COLO829 (cell line): Measurements from ENCODE around the gene RAI14.
A peak's percentile ranks its signal among the peaks of the same experiment; 100 is the strongest.

Source experiments
- DNase-seq: peaks from one replicate; pipeline ENCODE4 v3.0.0; 2012; ENCODE audit warnings: low spot score

RAI14 gene

DNA sequence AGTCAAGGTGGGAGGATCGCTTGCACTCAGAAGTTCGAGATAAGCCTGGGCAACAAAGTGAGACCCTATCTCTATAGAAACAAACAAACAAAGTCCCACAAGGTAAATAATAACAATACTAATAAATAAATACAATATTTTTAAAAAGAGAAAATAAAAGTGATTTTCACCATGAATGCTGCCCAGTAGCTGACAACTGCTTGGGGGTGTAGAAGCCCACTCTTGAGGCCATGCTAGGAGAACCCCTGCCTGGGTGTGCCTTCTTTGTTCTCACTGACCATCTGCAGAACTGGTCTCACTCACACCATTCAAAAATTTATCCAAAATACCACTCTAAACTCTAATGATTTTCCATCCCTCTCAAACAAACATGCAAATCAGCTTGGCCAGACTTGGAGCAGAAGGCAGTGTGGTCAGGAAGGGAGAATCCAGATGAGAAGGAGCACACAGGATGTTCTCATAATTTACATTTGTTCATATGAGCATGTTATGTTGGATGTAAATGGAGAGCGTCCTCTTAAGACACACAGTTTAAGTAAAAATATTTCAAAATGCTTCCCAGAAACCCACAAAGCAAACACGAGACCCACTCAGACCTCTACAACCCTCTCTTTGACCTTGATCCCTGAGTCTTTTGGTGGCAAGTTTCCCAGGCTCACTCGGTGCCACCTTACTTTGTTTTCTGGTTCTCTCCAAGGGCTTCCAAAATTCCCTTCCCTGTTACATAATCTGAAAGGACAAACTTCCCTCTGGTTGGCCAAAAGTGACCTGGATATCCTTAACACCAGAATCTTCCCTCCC, 7.9 kb upstream of the RAI14 start:
- no peak for DNase-seq

DNA sequence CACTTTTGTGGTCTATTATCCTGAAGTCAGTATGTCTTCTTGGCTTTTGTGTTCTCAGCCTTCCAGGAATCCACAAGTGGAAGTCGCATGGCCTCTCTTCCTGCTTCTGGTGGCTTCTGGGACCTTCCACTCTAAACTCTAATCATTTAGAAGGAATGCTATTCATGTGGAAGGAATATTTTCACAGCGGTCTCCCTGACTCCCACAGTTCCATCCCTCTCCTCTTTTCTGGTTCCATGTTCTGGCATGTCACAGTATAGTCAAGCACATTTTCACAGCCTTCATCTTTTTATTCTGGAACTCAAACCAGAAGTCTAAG, 7.3 kb upstream of the RAI14 start:
- no peak for DNase-seq

DNA sequence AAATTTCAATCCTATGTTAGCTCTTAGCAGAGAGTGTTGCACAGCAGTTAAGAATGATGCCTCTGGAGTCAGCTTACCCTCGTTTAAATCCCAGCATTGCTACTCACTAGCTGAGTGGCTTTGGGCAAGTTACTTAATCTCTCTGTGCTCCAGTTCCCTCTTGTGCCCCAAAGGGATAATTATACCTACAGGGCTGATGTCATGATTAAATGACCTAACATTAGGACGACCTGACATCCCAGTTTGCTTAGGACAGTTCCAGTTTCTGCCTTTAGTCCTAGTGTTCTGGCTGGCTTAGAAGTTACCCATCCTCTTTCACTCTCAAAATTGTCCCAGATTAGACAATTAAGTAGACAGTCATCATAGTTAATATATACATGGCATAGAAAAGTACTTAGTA, 4.3 kb upstream of the RAI14 start:
- no peak for DNase-seq

DNA sequence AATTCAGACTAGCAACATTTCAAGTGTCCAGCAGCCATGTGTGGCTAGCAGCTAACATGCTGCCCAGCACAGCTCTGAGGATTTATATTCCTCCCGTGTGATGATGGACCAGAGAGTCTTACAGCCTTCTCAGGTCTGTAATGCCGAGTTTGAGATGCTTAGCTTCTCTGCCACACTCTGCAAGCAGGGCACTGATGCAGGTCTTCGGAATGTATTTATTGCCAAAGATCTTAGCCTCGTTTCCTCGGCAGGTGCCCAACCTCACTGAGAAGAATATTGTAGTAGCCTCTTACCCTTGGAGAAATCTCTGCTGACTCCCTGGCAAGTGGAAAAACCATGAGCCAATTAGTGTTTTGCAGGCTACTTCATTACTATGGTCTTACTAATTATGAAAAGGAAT, 3.7 kb upstream of the RAI14 start:
- DNase-seq: no peak

DNA sequence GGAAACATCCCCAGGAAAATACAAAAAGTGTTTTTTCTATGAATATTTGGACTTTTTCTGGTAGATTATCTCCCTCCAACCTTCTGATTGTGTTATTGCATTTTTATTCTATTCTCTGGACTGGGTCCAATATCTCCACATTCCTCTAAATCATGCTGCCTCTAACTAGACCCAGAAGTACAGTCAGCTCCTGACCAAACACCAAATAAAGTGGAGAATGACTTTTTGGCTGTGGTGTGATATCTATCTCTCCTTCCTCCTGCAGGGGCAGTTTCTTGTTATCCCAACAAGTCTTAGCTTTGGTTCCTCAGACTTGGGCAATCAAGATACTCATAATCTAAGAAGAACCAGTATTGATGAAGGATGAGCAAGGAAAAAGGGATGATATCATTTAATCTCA, 3.2 kb upstream of the RAI14 start:
- DNase-seq: no peak

DNA sequence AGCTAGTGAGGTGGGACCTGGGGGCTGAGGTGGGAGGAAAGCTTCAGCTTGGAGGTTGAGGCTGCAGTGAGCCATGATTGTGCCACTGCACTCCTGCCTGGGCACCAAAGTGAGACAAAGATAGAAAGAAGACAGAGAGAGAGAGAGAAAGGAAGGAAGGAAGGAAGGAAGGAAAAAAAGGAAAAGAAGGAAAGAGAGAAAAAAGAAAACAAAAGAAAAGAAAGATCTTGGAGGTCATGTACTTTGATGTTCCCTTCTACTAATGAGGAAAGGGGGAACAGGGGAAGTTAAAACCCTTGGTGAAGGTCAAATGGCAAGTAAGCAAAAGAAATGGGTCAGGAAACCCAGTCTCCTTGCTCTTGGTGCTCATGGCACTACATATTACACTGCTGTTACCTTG, 2.4 kb upstream of the RAI14 start:
- DNase-seq: no peak

DNA sequence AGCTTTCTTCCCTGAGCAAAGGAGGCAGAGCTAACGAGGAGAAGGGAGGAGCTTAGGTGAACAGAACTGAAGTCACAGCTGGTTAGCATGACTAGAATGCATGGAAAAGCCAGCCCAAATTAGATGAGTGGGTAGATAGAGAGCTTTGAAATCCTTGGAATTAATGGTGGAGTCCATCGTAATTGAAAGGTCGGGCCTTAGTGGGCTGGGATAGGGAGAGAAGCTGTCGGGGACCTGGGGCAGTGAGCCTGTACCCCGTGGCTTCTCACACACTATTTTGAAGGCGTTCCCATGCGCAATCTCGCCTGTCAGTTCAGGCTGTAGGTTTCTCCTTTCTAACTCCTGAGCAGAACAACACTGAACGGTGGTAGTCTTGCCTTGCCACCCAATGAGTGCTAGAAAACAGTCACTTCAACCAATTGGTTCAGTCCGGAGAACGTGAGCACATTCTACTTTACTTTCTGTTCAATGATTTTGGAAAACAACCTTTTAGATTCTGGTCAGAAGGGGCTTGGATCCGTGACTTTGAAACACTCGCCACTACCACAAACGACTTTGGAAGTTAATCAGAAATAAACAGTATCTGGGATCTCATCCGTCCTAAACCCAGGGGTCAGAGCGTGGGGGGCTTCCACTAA, 655 bp upstream of the RAI14 start:
- no peak for DNase-seq

DNA sequence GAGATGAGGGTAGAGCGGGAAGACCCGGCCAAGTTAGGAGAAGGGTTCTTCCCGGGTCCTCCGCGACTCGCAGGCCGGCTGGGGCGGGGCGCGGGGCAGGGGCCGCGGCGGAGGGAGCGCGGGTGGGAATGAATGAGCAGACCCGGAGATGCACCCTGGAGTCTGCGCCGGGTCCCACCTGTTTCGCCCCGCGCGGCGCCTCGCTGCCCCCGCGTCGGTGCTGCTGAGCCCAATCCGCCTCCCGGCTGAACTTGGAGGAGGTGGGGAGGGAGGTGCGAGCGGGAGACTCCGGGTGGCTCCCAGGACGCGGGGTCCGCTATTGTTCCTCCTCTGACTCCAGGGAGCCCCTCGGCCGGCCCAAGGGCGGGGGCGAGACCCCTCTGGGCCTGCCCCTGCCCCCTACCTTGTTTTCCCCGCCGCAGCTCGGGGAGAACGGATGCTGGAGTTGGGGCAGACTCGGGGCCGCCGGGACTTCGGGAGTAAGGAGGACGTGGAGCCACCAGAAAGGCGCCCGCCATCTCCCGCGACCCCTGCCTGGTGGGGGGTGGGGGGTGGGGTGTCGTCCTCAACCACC, 659 bp downstream of the RAI14 start:
- no peak for DNase-seq

DNA sequence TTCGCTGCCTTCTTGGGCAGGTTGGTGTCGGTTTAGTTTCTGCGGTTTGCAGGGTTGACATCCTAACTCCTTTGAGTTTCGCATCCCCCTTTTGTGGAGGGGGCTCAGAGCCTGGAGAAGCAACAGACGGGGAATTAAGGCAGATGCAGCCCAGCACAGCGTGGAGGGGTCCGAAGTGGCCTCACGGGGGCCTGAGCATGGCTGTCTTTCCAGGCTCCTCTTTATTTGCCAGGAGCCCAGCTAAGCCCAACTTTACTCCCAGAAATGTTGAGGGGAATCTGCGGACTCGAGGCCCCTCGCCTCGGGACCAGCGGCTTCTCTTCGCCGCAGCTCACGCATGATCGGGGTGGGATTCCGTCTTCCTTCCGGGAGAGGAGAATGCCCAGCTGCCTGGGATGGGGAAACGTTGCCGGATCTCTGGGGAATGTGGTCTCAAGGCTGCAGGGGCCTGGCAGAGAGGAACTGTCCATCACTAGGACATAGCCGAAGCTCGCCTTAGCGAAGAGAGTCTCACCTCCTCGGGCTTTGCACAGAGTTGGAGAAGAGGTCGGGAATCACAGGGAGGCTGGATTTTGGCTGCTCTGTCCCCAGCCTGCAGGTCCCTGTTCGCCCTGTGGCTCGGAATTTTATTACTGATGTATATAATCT, 1.3 kb downstream of the RAI14 start:
- DNase-seq: no peak

DNA sequence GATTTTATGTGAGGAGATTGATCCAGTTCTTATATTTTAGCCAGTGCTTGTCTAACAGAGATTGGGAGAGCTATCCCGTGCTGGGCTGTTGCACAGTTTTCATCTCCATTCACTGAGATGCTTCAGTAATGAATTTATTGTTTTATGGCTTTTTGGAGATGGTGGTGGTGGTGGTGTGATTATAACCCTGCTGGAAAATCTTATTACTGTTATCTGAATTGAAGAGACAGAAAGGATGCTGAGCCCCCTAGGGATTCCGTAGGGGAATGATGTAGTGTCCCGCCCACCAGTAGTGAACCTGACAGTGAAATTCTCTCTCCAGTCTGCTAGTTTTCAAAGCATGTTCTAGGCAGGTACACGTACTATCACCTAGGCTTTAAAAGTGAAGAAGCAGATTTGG, 1.9 kb downstream of the RAI14 start:
- DNase-seq: peak; percentile 19

DNA sequence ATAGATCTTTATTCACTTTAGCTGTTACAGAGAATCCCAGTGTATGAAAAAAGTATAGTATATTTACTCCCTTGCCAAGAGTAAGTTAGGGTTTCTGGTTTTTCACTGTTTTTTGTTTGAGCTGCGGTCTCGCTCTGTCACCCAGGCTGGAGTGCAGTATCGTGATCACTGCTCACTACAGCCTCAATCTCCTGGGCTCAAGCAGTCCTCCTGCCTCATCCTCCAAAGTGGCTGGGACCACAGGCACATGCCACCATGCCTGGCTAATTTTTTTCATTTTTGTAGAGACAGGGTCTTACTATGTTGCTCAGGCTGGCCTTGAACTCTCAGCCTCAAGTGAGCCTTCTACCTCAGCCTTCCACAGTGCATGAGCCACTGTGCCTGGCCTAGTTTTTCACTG, 3.0 kb downstream of the RAI14 start:
- no peak for DNase-seq

DNA sequence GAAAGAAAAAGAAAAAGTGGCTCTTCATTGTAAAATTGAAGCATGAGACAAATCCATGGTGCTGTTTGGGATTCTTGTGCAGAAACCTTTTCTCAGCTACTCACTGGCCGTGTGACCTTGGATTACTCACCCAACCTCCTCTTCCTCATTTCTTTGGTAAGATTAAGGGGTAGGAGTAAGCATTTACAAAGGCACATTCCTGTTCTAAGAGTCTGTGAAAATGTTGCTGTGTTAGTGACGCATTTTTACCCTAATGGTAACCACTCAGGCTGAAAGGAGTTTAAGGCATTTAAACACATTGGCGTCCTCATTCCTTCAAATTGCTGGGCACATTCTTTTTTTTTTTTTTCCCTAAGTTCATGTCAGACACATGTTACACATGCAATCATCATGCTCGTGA, 4.3 kb downstream of the RAI14 start:
- DNase-seq: no peak

DNA sequence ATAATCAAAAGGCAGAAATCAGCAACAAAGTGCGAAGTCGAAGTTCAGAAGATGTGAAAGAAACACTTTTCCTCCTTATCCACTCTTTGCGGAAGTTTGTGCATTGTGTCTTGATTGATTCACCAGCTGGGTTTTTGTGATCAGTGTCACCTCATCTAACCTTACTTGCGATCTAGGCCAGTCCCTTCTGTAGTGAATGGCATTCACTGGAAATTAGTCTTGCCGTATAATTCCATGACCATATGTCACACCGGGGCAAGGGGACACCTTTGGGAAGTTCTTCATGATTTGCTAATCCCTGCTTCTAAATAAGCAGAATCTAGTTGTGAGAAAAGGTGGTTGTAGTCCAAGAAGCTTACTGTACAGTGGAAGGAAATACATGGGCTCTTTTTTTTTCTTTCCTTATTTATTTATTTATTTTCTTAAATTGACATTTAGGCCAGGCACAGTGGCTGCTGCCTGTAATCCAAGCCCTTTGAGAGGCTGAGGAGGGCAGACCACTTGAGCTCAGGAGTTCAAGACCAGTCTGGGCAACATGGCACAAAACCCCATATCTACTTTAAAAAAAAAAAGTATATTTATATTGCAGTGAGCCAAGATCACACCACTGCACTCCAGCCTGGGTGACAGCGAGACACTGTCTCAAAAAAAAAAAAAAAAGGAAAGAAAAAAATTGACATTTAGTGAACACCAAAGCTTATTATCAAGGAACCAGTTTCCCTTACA, 7.8 kb downstream of the RAI14 start:
- DNase-seq: no peak

DNA sequence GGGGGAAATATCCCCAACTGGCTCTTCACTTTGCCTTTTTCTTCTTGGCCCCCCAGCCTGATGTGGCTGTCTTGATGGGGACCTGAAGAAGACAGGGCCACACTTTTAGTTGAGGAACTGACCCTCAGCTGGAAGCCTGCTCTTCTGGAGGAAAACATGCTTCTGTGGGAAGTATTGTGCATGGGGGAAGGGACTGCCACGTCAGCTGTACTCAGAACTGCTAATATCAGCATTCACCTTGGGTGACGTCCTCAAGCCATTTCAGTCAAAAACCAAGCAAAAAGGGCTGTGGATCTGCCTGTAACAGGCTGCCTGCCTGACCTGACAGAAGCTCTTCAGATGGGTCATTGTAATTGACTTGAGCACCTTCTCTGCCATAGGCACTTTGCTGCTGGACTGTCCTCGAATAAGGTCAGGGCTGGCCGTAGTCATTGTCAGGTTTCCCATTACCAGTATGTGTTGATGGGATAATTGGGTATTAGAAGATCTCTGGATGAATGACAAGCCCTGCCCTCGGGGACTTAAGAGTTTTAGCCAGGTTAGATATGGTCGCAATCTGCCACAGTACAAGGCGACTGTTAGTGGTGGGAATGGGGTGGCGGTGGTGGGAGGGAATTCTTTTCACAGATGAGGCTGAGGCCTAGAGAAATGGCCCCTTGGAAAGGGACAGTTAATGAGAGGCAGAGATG, 10.4 kb downstream of the RAI14 start:
- DNase-seq: no peak

DNA sequence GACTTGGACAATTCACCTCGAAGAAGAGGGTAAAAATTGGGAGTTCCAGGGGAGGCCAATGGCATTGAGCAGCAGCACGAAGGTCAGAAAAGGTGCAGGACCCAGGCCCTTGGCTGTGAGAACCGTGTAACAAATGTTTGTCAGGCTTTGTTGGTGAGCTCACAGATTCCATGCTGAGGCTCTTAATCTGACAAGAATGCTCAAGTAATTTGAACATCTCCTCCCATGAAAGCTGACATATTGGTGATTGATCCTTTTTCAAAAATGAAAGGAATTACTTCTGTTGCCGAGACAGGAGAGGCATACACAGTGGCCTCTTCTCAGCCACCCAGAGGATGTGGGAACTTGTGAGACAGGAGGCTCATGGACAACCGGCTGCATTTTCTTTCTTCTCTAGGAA, 11.6 kb downstream of the RAI14 start:
- DNase-seq: no peak

DNA sequence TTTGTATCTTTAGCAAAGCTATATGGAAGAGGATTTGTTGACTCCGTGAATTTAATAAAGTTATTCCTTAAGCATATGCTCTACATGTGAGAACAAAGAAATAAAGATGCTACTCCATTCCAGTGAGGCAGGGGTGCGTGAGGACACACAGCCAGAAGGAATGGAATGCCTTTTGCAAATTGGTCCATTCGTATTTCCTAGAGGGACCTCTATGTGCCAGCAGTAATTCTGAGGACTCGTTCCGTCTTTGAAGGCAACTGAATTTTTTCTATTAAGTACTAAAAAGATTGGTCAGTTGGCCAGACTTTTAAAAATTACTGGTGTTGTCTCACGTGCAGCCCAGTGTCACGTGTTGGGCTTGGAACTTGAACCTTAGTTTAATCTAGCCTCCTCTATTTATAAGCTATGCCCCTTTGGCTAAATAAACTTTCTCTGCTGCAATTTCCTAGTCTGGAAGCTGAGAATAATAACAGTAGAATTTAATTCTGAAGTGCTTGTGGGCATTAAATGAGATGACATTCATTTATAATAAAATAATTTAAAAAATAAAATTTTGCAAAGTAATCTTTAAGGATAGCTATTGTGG, 13.9 kb downstream of the RAI14 start:
- DNase-seq: no peak

DNA sequence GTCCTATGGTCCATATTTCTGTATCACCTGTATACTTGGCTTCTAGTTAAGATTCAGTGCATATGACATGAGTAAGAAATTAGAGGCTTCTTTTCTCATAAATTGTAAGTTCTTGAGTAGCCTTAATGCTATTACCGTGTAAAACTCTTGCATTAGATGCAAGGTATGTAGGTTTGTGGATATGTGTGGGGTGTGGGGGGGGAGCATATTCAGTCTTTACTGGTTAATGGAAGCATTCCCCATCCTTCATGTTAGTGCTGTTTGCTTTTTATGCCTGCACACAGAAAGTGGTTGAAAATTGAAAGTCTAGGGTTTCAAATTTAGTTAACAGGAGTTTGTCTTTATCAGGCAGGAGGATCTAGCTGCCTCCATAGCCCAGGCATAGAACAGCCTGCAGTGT, 16.1 kb downstream of the RAI14 start:
- DNase-seq: no peak

DNA sequence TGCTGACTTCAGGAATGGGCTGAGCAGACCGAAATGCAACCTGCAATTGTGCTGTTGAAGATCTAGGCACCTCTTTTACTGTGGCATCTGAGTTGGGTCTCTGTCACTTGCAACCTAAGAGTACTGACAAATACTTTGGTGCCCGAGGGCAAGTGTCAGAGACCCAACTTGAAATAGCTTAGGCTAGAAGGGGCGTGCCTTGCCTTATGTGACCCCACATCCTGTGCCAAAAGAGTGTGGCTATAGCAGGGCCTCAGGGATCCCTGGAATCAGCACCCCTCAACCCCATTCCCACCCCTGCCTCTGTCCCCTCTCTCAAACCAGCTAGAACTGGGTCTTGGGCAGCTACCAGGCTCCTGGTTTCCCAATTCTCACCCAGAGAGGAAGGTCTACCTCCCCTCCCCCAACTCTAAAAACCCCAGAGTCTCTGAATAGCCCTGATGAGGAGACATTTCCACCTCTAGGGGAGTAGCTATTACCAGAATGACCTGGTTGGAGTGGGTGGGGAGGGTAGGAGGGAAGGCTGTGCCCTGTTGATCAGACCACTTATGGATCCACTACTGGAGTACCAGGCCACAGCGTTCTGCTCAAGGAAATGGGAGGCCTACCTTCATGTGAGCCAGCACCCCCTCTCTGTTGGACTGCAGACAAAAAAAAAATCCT, 17.5 kb downstream of the RAI14 start:
- no peak for DNase-seq

DNA sequence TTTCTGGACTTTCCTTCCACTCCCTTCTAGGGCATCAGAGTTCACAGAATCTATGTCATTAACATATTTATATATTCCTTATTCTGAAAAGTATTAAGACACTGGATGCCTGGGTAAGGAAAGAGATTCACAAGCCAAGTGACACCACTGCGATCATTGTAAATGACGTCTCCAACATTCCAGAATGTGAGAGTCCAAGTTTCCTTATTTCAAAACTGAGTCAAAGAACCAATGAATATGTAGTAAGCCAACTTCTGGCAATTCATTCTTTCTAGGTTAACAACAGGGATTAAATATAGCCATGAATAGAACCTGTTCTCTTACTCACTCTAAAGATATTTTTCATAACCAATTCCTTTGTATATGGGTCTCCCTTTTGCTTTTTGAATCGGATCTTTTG, 18.1 kb downstream of the RAI14 start:
- no peak for DNase-seq

DNA sequence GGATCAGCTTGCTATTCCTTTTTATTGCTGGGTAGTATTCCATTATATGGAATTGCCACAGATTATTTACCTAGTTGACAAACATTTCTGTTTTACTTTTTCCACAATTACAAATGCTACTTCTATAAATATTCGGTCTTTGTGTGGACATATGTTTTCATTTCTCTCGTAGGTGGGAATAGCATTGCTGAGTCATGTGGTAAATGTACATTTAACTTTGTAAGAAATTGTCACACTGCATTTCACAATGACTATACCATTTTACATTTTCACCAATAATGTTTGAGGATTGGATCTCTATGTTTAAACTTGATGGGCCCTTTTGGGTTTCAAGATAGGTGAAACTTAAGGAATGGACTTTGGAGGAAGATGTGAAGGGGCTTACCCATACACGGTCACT, 19.7 kb downstream of the RAI14 start:
- DNase-seq: no peak

DNA sequence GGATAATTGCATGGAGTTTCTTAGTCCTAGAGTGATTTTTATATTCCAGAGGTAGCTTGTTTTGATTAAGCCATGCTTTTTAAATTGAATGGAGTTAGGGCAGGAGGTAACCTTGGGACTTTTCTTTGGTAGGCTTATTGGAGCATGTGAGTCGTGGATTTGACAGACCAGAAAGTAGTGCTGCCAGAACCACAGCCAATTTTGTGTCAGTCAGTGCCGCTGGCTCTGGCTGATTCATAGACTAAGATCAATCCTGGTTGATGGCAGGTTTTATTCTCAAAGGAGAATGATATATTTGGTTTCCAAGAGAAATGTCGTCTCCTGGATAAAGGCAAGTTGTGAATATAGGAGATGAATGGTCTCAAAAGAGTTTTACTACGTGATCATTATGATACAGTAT, 20.3 kb downstream of the RAI14 start:
- DNase-seq: no peak
